Embryonic facial prominence (tissue), 1 donor: ENCODE data around the gene FGF12.

Experiments used
- DNase-seq: peaks from one replicate; pipeline ENCODE4 v3.0.0-alpha.2; 2016; ENCODE audit errors: extremely low spot score

Gene FGF12

GRCh38 chr3:192685801-192686200 is 41.5 kb downstream of the FGF12 start:
- DNase-seq = no peak

GRCh38 chr3:192684151-192684550 is 43.2 kb downstream of the FGF12 start:
- no peak for DNase-seq

GRCh38 chr3:192675958-192676649 is 51.2 kb downstream of the FGF12 start:
- DNase-seq = no peak

GRCh38 chr3:192655628-192656027 is 71.7 kb downstream of the FGF12 start:
- no peak for DNase-seq

GRCh38 chr3:192655040-192655439 is 72.3 kb downstream of the FGF12 start:
- no peak for DNase-seq

GRCh38 chr3:192653862-192654261 is 73.5 kb downstream of the FGF12 start:
- no peak for DNase-seq

- DNase-seq = no peak
These were observed 74.6 kb downstream of the FGF12 start for GRCh38 chr3:192652727-192653126.

GRCh38 chr3:192651836-192652512 is 75.4 kb downstream of the FGF12 start:
- DNase-seq = no peak

GRCh38 chr3:192645437-192645836 is 81.9 kb downstream of the FGF12 start:
- DNase-seq = no peak

GRCh38 chr3:192642651-192643050 is 84.7 kb downstream of the FGF12 start:
- DNase-seq = no peak

GRCh38 chr3:192641919-192642318 is 85.4 kb downstream of the FGF12 start:
- no peak for DNase-seq

- DNase-seq = no peak
These were observed 87.4 kb downstream of the FGF12 start for GRCh38 chr3:192639987-192640386.

GRCh38 chr3:192637803-192638202 is 89.5 kb downstream of the FGF12 start:
- DNase-seq = no peak

GRCh38 chr3:192636517-192637444 is 90.6 kb downstream of the FGF12 start:
- DNase-seq = no peak

- no peak for DNase-seq
These were observed 97.9 kb downstream of the FGF12 start for GRCh38 chr3:192629429-192629828.

GRCh38 chr3:192621909-192622308 is 105.4 kb downstream of the FGF12 start:
- no peak for DNase-seq

- no peak for DNase-seq
These were observed 107.1 kb downstream of the FGF12 start for GRCh38 chr3:192620275-192620674.

- no peak for DNase-seq
These were observed 115.9 kb downstream of the FGF12 start for GRCh38 chr3:192611411-192611810.

- DNase-seq = no peak
These were observed 118.4 kb downstream of the FGF12 start for GRCh38 chr3:192608726-192609600.

- DNase-seq = no peak
These were observed 119.5 kb downstream of the FGF12 start for GRCh38 chr3:192607798-192608197.

GRCh38 chr3:192597913-192598312 is 129.4 kb downstream of the FGF12 start:
- DNase-seq = no peak
